Measurements from ENCODE around the gene SEC24D.
A peak's percentile ranks its signal among the peaks of the same experiment; 100 is the strongest.

The SEC24D gene

GRCh38 chr4:118833192-118833820, 2.6 kb downstream of the SEC24D start:
- Mint-ChIP-seq H3K27ac (no peak overlapping the region), H3K4me3 (no peak overlapping the region)

DNA sequence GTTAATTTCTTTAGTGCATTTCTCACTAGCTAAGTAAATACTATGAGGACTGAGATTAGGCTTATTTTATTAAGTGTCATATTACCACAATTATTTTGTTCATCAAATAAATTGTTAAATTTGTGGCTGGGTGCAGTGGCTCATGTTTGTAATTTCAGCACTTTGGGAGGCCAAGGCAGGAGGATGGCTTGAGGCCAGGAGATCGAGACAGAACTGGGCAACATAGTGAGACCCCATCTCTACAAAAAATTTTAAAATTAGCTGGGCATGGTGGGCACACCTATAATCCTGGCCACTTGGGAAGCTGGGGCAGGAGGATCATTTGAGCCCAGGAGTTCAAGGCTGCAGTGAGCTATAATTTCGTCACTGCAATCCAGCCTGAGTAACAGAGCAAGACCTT, 6.8 kb downstream of the SEC24D start:
- H3K27me3 Mint-ChIP-seq, result no peaks in the 10 kb centered on the region
- H3K9me3 Mint-ChIP-seq, result no peaks in the 10 kb centered on the region
- H3K4me1 Mint-ChIP-seq (ENCODE audit: low read depth), result peaks cover 30% of the 10 kb centered on the region
- H3K4me3 Mint-ChIP-seq, result no peak overlapping the region
- H3K27ac Mint-ChIP-seq, result no peak overlapping the region
- H3K36me3 Mint-ChIP-seq (ENCODE audit: low read depth), result peaks cover 58% of the 10 kb centered on the region

More at GRCh38 chr4:118833192-118833820, 2.6 kb downstream of the SEC24D start:
- no peaks in the 10 kb centered on the region for H3K9me3 Mint-ChIP-seq
- H3K36me3 Mint-ChIP-seq (ENCODE audit: low read depth), result peaks cover 40% of the 10 kb centered on the region
- H3K27me3 Mint-ChIP-seq, result no peaks in the 10 kb centered on the region
- peaks cover 35% of the 10 kb centered on the region for H3K4me1 Mint-ChIP-seq (ENCODE audit: low read depth)

DNA sequence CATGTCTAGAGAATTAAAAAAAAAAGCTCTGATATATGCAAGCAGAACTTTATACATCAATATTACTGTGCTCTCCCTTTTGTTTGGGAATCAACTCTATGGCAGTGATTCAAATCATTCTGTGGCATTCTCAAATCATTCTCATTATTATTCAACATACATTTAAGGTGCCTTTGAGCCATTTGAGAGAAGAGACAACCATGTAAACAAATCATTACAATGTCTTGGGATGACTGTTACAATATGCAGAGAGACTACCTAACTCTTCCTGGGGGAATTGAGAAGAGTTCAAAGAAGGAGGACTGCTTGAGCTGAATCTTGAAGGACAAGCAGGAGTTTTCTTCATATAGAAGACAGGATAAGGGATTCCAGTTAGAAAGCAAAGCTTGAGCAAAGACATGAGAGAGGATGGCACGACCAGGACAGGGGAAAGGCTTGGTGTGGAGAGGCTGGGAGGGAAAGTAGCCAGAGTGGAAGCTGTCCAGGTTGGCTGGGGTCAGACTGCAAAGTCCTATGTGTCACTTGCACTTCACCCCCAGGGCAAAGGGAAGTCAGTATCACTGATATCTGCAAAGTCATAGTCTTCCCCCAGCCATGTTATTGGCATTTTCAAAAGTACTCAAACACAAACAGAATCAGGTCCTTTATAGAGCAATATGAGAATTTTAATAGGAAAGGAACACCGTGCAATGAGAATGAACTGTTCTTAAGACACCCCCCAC, 9.0 kb downstream of the SEC24D start:
- no peak overlapping the region for H3K27ac Mint-ChIP-seq
- H3K9me3 Mint-ChIP-seq, result no peaks in the 10 kb centered on the region
- no peaks in the 10 kb centered on the region for H3K27me3 Mint-ChIP-seq
- peaks cover 23% of the 10 kb centered on the region for H3K4me1 Mint-ChIP-seq (ENCODE audit: low read depth)
- H3K36me3 Mint-ChIP-seq (ENCODE audit: low read depth), result peaks cover 58% of the 10 kb centered on the region
- no peak overlapping the region for H3K4me3 Mint-ChIP-seq

DNA sequence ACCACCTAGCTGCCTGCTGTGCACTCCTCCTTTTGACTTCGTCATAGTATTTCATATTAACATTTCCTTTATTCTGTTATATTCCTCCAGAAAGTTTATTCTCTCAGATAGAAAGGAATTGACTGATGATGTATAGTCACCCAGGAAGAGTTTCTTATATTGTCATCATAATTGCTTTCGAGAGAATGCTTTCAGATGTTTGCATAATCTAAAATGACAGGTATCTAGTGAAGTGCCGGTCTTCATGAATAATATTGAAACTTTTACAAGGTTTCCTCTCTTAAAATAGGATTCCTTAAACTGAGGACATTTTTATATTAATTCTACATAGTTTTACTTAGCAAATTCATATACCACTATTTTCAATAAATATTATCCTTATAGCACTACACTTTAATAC, 10.1 kb downstream of the SEC24D start:
- no peaks in the 10 kb centered on the region for H3K27me3 Mint-ChIP-seq
- H3K9me3 Mint-ChIP-seq, result no peaks in the 10 kb centered on the region
- peaks cover 53% of the 10 kb centered on the region for H3K36me3 Mint-ChIP-seq (ENCODE audit: low read depth)
- no peak overlapping the region for H3K27ac Mint-ChIP-seq
- H3K4me1 Mint-ChIP-seq (ENCODE audit: low read depth), result peaks cover 23% of the 10 kb centered on the region
- H3K4me3 Mint-ChIP-seq, result no peak overlapping the region

- H3K4me3 Mint-ChIP-seq, result no peak overlapping the region
- no peaks in the 10 kb centered on the region for H3K9me3 Mint-ChIP-seq
- H3K4me1 Mint-ChIP-seq (ENCODE audit: low read depth), result peaks cover 20% of the 10 kb centered on the region
- no peak overlapping the region for H3K27ac Mint-ChIP-seq
- H3K36me3 Mint-ChIP-seq (ENCODE audit: low read depth), result peaks cover 43% of the 10 kb centered on the region
- no peaks in the 10 kb centered on the region for H3K27me3 Mint-ChIP-seq
These were observed 11.8 kb downstream of the SEC24D start for GRCh38 chr4:118824141-118824540.

DNA sequence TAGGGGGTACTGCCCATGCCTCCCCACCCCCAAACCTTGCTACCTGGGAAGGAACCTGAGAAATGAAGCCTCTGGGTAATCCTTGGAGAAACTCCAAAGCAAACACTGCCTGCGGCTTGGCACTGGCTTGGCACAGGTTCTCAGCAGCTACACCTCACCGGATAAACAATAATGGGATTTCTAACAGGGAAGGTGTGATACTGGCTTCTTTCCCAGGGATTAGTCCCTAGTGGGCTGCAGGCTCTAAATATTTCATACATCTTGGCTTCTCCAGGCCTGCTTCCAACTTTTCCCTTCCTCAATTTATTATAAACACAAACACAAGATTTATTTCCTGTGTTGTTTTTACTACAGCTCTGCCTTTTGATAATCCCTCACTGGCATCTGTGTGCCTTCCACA, 12.5 kb downstream of the SEC24D start:
- Mint-ChIP-seq H3K36me3 (ENCODE audit: low read depth) (peaks cover 36% of the 10 kb centered on the region), H3K4me3 (no peak overlapping the region), H3K9me3 (no peaks in the 10 kb centered on the region), H3K4me1 (ENCODE audit: low read depth) (peaks cover 16% of the 10 kb centered on the region), H3K27me3 (no peaks in the 10 kb centered on the region), H3K27ac (no peak overlapping the region)

GRCh38 chr4:118821590-118822293, 14.2 kb downstream of the SEC24D start:
- Mint-ChIP-seq H3K4me3 (no peak overlapping the region), H3K4me1 (ENCODE audit: low read depth) (peaks cover 8% of the 10 kb centered on the region), H3K27me3 (no peaks in the 10 kb centered on the region), H3K27ac (no peak overlapping the region), H3K36me3 (ENCODE audit: low read depth) (peaks cover 32% of the 10 kb centered on the region), H3K9me3 (no peaks in the 10 kb centered on the region)

DNA sequence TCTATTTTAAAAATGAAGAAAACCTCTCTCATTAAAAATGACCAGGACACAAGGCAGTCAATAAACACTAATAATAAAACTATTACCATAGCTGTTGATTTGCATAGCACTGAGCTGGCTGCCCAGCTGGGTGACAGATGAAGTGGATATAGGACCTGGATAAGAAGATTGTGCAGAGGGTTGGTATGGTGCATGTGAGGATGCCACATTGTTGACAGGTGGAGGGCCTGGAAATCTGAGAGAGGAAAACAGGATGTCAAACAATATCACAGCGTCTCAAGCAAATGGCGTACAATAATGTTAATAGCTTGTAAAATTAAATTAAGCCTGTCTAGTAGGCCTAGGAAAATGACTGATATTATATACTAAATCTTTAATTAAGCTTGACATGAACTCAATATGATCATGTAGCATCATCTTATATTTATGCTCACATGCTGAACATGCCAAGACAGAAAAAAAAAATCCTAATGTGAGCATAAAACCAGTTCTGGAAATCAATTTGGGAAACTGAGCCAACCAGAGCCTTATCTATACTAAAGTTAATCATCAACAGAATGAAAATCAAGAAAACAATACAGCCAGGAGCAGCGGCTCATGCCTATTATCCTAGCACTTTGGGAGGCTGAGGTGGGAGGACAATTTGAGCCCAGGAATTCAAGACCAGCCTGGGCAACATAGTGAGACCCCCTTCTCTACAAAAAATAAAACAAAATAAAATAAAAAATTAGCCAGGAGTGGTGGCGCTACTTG, 18.6 kb downstream of the SEC24D start:
- no peaks in the 10 kb centered on the region for H3K9me3 Mint-ChIP-seq
- H3K4me1 Mint-ChIP-seq (ENCODE audit: low read depth), result peaks cover 6% of the 10 kb centered on the region
- H3K27me3 Mint-ChIP-seq, result no peaks in the 10 kb centered on the region
- H3K4me3 Mint-ChIP-seq, result no peak overlapping the region
- H3K36me3 Mint-ChIP-seq (ENCODE audit: low read depth), result peaks cover 44% of the 10 kb centered on the region
- H3K27ac Mint-ChIP-seq, result no peak overlapping the region

DNA sequence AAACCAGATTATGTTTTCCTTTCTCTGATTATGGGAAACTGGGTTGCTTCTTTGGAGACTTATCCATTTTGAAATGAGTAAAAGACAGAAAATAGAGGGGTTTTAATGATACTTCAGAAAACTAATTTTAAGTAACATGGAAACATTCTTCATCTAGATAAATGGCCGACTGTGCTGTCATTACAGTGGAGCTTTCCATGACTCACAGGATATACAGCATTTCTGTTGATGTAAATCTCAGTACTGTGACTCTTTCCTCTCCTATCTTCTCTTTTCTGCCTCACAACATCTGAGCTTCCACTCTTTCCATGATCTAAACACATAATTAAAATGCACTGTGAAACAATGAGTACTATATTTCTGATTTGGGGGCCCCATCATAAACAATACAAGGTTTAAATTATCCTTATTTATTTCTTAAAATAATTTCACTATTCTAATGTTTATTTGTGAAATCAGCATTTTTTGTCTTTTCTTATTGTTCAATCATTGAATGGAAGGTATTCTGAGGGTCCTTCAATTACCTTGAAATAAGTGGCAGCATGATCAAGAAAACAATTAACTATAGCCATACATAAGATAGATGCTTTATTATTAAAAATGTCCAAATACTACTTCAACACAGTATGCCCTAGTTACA, 19.3 kb downstream of the SEC24D start:
- no peaks in the 10 kb centered on the region for H3K9me3 Mint-ChIP-seq
- peak overlapping the region; percentile 14 for H3K27ac Mint-ChIP-seq
- no peak overlapping the region for H3K4me3 Mint-ChIP-seq
- H3K36me3 Mint-ChIP-seq (ENCODE audit: low read depth), result peaks cover 46% of the 10 kb centered on the region
- H3K4me1 Mint-ChIP-seq (ENCODE audit: low read depth), result peaks cover 6% of the 10 kb centered on the region
- no peaks in the 10 kb centered on the region for H3K27me3 Mint-ChIP-seq

DNA sequence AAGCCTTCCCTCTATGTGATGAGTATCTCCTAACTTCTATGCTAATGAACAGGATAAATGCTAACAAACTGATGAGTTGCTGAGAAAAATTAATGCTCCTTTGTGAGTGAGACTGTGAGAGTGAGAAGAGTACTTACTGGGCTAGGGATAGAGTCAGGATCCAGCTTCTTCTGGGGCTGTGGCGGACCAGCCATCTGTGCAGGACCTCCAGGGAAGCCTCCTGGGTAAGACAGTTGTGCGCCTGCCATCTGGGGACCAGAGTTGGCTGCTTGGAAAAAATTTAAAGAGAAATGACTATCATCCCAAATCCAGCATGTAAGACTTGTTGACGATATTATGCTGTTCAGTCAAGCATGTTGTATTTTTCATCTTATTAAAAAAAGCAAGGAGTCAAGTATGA, 21.0 kb downstream of the SEC24D start:
- Mint-ChIP-seq H3K4me3 (no peak overlapping the region), H3K4me1 (ENCODE audit: low read depth) (peaks cover 6% of the 10 kb centered on the region), H3K36me3 (ENCODE audit: low read depth) (peaks cover 57% of the 10 kb centered on the region), H3K27ac (no peak overlapping the region), H3K27me3 (no peaks in the 10 kb centered on the region), H3K9me3 (no peaks in the 10 kb centered on the region)

- Mint-ChIP-seq H3K9me3 (no peaks in the 10 kb centered on the region), H3K4me1 (ENCODE audit: low read depth) (peaks cover 6% of the 10 kb centered on the region), H3K27me3 (no peaks in the 10 kb centered on the region), H3K36me3 (ENCODE audit: low read depth) (peaks cover 65% of the 10 kb centered on the region), H3K4me3 (no peak overlapping the region), H3K27ac (no peak overlapping the region)
These were observed 21.9 kb downstream of the SEC24D start for GRCh38 chr4:118814058-118814457.

DNA sequence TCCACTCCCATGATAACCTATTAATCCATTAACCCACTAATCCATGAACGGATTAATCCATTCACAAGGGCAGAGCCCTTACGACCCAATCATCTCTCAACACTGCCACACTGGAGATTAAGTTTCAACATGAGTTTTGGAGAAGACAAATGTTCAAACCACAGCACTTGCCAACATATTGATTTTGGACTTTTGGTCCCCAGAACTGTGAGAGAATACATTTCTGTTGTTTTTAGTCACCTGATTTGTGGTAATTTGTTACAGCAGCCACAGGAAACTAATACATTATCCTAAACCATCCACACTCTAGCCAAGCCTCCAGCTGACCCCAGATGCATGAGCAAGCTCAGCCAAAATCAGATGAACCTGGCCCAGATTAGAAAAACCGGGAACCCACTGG, 22.4 kb downstream of the SEC24D start:
- Mint-ChIP-seq H3K36me3 (ENCODE audit: low read depth) (peaks cover 70% of the 10 kb centered on the region), H3K9me3 (no peaks in the 10 kb centered on the region), H3K4me3 (no peak overlapping the region), H3K27me3 (no peaks in the 10 kb centered on the region), H3K4me1 (ENCODE audit: low read depth) (peaks cover 6% of the 10 kb centered on the region), H3K27ac (no peak overlapping the region)

DNA sequence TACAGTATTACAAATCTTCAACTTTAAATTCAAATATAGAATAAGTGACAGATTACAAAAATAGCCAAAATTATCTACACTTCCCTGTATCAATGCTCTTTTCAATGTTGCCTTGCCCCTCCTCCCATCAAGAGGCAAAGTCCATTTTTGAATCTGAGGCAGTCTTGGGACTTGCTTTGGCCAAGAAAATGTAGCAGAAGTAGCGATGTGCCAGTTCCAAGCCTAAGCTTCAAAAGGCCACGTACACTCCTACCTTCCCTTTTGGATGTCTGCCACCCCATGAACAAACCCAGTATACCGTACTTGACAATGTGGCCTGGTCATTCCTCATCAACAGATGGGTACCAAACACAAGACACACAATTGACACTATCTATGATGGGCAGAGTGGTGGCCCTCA, 24.1 kb downstream of the SEC24D start:
- Mint-ChIP-seq H3K27ac (no peak overlapping the region), H3K36me3 (ENCODE audit: low read depth) (peaks cover 80% of the 10 kb centered on the region), H3K9me3 (no peaks in the 10 kb centered on the region), H3K27me3 (no peaks in the 10 kb centered on the region), H3K4me3 (no peak overlapping the region), H3K4me1 (ENCODE audit: low read depth) (peaks cover 6% of the 10 kb centered on the region)

DNA sequence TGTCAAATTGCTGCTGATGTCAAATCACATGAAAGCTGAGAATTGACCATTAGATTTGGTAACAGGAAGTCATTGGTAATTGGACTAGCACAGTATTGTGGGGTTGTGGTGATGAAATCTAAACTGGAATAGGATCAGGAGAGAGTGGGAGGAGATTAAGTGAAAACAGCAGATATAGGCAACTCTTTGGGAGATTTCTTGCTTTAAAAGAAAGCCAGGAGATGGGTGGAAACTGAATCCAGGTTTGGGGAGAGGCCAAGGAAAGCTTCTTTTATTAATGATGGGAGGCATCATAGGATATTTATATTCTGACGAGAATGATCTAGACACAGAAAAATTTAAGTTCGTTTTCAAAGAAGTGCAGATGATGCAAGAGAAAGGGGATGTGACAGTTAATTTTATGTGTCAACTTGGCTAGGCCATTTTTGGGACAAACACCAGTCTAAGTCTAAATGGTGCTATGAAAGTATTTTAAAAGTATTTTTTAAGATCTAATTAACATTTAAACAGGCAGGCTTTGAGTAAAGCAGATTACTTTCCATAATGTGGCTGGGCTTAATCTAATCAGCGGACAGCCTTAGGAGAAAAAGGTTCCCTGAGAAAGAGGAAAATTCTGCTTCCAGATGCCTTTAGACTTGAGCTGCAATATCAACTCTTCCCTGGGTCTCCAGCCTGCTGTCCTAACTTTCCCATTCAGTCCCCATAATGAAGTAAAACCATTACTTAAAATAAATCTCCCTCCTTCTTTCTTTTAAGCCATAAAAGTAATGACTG, 24.7 kb downstream of the SEC24D start:
- Mint-ChIP-seq H3K27ac (no peak overlapping the region), H3K4me3 (no peak overlapping the region), H3K4me1 (ENCODE audit: low read depth) (no peaks in the 10 kb centered on the region), H3K27me3 (no peaks in the 10 kb centered on the region), H3K9me3 (no peaks in the 10 kb centered on the region), H3K36me3 (ENCODE audit: low read depth) (peaks cover 75% of the 10 kb centered on the region)
